RCC 7860 (cell line): ENCODE results near the gene PSME1.
"Not testable (repeated sequence)": the region's sequence is repeated elsewhere in the genome, so short reads cannot be mapped to it uniquely, and the experiment has no call there.

Experiments used
- DNase-seq: peaks from one replicate; pipeline ENCODE4 v3.0.0-alpha.2; 2015; ENCODE audit warnings: low spot score
- FAIRE-seq: peaks from 2 replicates; lab custom pipeline; 2012; peaks lifted over from hg19 to GRCh38; lab: Jason Lieb, UNC

The PSME1 gene

DNA sequence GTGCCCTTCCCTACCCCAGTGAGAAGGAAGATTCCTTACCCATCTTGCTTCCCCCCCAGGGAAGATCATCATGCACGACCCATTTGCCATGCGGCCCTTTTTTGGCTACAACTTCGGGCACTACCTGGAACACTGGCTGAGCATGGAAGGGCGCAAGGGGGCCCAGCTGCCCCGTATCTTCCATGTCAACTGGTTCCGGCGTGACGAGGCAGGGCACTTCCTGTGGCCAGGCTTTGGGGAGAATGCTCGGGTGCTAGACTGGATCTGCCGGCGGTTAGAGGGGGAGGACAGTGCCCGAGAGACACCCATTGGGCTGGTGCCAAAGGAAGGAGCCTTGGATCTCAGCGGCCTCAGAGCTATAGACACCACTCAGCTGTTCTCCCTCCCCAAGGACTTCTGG, 32.5 kb upstream of the PSME1 start:
- no peak for FAIRE-seq

DNA sequence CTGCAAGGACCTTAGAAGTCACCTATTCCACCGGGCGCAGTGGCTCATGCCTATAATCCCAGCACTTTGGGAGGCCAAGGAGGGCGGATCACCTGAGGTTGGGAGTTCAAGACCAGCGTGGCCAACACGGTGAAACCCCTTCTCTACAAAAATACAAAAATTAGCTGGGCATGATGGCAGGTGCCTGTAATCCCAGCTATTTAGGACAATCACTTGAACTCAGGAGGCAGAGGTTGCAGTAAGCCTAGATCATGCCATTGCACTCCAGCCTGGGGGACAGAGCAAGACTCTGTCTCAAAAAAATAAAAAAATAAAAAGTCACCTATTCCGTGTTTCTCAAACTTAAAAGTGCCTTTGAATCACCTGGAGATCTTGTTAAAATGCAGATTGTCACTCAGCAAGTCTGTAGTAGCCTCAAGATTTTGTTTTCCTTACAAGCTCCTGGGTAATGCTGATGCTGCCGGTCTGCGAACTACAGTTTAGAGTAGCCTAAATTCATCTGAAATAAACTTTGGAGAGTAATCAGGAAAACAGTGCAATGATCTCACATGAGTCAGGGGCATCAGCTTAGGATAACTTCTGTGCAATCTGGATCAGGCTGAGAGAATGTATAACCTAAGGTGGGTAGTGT, 30.3 kb upstream of the PSME1 start:
- not testable (repeated sequence) for FAIRE-seq, DNase-seq

More for the DNA sequence above, 32.5 kb upstream of the PSME1 start:
- no peak for DNase-seq

DNA sequence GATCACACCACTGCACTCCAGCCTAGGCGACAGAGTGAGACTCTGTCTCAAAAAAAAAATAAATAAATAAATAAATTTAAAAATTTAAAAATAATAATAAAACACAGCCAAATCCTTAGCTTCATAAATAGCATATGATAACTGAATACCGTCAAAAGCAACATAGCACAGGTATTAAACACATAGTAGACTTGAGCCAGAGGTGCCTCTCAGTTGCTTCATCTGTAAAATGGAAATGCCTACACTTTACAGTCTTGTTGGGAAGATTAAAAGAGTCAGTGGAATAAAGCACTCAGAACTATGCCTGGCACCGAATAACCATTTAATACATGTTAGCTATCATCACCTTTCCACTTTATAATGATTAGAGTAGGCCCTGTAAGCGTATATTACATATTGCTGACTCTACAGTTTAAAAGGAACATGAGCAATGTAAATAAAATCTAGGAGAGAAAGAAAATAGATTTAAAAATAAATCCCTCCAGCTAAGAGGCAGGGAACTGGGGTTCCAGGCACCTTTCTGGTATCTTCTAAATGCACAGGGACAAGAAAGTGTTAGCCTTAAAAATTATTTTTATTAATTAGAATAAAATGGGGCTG, 29.2 kb upstream of the PSME1 start:
- FAIRE-seq = no peak

DNA sequence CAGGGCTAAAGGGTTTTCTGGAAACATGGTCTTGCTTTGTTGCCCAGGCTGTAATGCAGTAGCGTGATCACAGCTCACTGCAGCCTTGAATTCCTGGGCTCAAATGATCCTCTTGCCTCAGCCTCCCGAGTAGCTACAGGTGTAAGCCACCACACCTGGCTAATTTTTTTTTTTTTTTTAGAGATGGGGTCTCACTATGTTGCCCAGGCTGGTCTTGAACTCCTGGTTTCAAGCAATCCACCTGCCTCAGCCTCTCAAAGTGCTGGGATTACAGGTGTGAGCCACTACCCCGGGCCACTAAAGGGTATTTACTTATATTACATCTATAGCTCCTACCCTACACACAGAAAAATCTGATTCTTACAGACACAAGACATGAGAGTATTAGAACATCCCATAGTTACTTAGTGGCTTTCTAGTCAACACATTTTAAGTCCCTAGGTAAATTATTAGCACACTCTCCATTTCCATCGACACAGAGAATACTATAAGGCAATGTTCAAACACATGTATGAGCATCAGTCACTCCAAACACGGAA, 27.6 kb upstream of the PSME1 start:
- DNase-seq (no peak), FAIRE-seq (no peak)

More for the DNA sequence above, 29.2 kb upstream of the PSME1 start:
- no peak for DNase-seq

DNA sequence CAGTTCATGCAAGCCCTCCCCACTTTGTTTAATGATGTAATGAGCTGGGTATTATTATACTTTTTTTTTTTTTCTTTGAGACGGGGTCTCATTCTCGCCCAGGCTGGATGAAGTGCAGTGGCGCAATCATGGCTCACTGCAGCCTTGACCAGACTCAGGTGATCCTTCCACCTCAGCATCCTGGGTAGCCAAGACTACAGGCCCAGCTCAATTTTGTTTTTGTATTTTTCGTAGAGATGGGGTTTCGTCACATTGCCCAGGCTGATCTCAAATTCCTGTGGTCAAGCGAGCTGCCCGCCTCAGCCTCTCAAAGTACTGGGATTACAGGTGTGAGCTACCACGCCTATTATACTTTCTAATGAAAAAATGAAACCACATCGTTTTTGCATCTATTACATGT, 25.9 kb upstream of the PSME1 start:
- DNase-seq (no peak), FAIRE-seq (no peak)

DNA sequence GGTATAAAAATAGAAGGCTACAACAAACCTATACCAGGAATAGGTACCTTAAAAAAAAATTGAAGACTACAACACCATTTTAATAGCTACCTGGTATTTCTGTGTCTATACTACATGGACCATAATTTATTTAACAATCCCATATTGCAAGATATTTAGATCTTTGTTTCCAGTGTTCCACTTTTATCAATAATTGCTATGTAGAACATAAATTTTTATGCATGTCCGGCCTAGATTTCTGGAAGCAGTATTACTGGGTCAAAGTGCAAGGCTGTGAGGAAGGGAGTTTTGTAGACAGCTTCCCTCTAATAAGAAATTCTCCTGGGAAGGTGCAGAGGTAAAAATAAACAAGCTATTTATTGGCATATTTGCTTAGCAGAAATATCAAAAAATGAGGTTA, 25.5 kb upstream of the PSME1 start:
- FAIRE-seq (no peak), DNase-seq (no peak)

DNA sequence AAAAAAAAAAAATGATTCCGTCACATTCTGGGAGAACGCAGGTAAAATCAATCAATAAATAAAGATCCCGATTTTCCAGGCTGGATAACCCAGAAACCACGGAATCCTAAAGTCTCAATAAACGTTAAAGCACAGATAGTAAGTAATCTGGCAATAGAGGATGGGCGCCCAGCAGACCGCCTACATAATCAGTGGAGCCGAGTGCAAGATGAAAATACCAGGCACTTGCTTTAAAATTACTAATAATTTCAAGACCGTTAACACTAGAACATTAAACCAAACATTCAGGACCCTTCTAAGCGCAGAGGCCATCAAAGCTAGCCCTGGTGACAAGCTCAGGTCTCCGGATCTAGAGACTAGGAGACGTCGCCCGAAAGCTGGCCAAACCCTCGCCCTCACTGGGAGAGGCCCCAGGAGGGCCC, 22.6 kb upstream of the PSME1 start:
- no peak for FAIRE-seq

DNA sequence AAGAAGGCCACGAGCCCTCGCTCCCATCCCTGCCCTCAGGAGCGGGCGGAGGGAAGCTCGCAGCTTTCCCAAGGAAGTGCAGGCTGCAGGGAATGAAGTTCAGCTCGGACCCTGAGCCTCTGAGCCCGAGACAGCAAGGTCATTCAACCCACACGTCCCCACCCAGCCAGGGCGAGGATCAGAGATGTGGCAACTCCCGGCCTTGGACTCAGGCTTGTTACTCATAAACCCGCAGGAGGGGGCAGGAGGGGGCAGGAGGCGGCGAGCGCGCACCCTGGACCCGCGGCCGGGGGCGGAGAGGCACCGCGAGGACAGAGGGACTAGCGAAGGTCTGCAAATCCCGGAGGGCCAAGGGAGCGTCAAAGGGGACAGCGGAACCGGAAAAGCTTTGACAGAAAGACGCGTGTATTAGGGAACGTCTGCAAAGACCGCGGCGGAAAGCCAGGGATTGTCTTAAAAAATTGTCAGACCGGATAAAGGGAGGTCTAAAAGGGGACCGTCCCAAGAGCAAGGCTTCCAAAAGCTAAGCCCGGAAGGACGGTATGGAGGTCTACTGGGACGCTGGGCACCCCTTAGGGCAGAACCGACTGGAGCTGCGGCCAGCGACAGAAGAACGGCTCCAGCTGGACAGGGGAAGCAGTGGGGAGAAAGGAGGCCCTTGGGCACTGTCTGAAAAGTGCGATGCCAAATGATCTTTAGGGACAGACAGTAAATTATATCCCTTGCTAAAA, 22.0 kb upstream of the PSME1 start:
- DNase-seq = peak; percentile 79
- no peak for FAIRE-seq

More for the DNA sequence above, 22.6 kb upstream of the PSME1 start:
- no peak for DNase-seq

DNA sequence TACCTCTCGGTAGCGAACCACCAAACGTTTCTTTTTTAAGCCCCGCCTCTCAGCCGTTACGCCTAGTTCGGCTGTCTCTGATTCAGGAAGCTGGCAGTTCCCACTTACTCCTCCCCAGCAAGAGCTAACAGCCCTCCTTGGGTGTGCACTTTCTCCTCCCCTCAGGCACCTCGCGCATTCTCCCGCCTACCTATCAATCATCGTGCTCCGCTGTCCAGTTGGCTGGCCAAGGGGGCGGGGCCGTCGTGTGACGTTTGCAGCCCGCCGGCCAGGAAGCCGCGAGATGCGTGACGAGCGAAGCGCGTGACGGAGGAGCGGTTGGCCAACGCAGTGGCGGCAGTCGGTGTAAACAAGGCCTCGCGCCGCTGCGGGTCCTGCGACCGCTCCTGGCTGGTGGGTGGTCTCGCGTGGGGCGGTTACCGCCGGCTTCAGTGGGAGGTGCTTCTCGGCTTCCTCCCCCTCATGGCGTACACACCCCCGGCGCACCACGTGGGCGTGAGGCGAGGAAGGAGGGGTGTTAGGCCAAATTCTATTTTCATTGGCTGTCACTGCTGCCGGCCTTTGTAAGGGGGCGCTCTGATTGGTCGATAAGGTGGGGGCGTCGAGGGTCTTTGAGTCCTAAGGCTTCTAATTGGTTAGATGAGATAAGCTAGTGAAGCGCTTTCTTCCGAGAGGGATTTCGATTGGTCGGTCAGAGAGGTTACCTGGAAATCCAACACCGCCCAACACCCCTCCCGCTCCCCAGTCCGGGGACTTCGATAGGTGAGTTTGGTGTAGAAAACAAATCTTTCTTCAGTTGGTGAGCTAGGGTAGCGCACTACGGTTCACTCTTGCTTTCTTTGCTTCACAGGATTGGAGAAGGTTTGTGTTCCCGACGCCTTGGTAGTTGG, 21.2 kb upstream of the PSME1 start, which contains the start of the genes DCAF11 and NRL:
DCAF11 (plus strand) TSS at position 246 of the 890 bp plus-strand sequence. CDS start 818 bp downstream, outside the sequence.
NRL (minus strand) TSS at position 418 of the 890 bp plus-strand sequence. CDS start 32,101 bp downstream, outside the sequence.
- DNase-seq = peak; percentile 96
- peak; percentile 79 for FAIRE-seq

DNA sequence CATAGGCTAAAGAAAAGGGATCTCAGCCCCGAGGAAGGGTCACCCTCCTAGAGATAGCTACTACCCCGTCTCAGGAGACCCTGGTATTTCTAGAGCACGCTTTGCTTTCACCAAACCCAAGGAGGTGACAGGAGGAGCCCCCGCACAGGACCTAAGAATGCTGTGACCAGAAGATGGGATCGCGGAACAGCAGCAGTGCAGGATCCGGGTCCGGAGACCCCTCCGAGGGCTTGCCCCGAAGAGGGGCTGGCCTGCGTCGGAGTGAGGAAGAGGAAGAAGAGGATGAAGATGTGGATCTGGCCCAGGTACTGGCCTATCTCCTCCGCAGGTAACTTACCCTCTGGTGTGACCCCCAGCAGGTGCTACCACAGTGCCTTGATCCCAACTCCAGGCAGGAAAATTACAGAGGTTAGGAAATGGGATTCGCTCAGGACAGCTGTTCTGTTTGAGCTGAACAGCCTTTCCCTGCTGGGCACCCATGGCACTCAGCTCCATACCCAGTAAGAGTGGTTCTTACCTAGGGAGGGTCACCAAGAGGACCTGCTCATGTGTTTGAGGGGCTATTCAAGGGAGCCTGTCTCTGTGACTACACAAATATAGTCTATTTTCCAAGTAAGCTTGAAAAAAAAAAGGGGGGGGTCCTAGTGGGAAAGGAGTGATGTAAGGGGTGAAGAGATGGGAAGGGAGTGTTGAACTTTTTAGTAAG, 20.4 kb upstream of the PSME1 start:
- DNase-seq = no peak
- FAIRE-seq = no peak

DNA sequence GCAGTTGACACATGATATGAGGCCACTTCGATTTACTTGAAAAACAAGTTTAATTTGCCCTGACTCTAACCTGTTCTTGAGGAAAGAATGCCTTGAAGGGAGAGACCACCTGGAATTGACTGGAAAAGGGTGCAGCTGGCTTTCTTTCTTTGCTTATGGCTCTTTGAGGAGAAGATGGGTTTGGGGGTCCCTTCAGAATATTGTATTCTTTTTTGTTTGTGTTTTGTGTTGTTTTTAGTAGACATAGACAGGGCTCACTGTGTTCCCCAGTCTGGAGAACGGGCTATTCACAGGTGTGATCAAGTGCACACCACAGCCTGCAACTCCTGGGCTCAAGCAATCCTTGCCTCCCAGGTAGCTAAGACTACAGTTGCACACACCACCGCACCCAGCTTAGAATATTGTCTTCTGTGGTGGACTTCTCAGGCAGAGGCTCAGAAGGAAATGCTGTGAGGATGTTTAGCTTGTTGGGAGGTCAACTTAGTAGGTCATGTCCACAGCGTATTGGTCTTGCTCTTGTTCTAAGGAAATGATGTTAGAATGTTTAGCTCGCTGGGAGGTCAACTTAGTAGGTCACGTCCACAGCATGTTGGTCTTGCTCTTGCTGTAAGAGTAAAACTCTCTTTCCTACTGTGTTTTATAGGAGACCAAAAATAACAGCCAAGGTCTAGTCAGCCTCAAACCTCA, 19.7 kb upstream of the PSME1 start:
- FAIRE-seq (no peak), DNase-seq (no peak)

DNA sequence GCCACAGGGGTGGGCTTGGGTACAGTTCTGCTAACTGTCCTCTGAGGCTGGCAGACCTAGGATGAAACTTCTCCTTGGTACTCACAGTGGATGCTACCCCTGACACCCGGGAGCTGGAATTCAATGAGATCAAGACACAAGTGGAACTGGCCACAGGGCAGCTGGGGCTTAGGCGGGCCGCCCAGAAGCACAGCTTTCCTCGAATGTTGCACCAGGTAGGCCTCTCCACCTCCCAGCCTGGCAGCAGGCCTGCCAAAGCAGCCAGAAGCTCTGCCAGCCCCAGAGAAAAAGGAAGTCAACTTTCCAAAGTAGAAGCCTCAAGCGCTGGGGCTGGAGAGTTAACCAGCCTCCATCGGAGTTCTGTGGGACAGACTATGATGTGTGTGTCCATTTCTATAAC, 18.8 kb upstream of the PSME1 start:
- DNase-seq (no peak), FAIRE-seq (no peak)

DNA sequence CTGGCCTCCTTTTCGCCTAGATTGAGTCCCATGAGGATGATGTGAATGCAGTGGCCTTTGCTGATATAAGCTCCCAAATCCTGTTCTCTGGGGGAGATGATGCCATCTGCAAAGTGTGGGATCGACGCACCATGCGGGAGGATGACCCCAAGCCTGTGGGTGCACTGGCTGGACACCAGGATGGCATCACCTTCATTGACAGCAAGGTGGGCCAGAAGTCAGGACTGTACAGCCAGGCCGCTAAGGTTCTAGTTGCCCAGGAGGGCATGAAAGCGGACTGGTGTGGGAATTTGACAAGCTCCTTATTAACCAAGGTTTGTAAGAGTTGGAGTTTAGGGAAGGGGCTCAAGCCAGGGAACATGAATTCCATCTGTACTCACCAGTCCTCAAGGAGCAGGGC, 16.3 kb upstream of the PSME1 start:
- DNase-seq (no peak), FAIRE-seq (no peak)

DNA sequence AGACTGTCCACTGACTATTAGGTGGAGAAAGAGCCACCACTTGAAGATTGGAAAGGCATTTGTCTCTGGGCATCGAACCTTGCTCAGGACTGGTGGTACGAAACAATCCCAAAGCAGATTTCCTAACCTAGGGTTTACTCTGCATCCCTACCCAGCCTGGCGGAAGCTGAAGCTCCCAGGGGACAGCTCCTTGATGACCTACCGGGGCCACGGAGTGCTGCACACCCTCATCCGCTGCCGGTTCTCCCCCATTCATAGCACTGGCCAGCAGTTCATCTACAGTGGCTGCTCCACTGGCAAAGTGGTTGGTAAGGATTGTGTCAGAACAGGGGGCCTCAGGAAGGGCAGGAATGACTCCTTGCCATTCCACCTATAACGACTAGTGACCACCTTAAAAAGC, 14.8 kb upstream of the PSME1 start:
- no peak for FAIRE-seq

DNA sequence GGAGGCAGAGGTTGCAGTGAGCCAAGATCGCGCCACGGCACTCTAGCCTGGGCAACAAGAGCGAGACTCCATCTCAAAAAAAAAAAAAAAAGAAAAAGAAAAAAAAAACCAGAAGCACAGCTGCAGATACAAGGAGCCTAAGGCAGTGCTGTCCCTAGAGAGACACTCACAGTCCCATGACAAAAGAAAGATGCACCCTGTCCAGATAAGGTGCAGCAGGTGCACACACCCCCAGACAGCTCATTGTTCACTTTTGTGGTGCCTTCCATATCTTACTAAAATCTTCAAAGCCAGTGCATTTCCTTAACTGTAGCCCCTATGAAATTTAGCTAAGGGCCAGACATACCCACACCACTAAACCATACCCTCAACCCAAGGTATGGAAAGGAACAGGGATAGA, 13.6 kb upstream of the PSME1 start:
- FAIRE-seq = no peak

More for the DNA sequence above, 14.8 kb upstream of the PSME1 start:
- no peak for DNase-seq

DNA sequence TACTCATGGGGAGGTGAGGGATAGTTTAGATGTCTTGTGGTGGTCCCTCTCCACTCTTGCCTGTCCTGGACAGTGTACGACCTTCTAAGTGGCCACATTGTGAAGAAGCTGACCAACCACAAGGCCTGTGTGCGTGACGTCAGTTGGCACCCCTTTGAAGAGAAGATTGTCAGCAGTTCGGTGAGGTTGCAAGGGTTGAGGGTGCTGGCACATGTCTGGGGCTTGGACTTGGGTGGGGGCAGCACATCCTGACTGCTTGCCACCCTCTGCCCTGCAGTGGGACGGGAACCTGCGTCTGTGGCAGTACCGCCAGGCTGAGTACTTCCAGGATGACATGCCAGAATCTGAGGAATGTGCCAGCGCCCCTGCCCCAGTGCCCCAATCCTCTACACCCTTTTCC, 13.1 kb upstream of the PSME1 start:
- no peak for FAIRE-seq
- no peak for DNase-seq

More for the DNA sequence above, 13.6 kb upstream of the PSME1 start:
- no peak for DNase-seq

DNA sequence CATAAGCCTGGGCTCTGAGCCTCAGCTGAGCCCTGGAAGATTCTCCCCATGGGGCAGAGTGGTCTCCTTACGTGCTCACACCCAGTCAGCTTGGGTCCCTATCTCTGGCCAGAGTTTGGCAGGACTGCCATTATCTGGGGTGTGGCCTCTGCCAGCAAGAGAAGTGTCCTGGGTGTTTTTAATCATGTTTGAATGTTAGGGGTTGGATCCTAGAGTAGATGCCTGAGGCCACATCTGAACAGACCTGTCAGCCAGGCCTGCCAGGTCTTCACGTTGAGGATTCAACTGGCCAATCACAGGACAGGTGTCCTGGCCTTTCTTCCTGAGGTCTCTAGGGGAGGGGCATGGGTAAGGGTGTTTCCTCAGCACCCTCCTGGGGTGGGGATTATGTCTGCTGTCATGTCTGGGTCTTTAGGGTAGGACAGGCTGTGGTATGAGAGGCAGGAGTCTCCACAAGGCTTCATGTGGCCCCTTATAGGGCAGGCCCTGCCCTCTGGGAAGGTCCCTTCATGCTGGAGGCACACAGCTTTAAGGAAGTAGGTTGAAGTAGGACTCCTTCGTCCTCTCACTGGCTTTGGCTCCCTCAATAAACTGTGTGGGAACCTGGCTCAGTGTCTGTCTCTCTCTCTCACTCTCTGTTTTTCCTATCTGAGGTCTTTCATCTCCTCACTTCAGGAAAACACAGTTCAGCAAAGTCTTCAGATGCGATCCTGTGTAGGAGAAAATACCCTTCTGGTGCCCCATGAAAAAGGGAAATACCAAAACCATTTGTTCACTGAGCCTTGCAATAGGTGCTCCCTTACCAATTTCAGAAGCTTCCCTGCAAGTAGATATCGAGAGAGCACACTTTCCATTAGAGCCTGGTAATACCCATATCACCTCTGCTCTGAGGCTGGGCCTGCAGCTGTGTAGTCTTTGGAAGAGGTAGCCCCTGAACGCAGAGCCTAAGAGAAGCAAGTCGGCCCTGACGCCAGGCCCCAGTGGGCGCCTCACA, 12.3 kb upstream of the PSME1 start:
- FAIRE-seq (no peak), DNase-seq (no peak)

DNA sequence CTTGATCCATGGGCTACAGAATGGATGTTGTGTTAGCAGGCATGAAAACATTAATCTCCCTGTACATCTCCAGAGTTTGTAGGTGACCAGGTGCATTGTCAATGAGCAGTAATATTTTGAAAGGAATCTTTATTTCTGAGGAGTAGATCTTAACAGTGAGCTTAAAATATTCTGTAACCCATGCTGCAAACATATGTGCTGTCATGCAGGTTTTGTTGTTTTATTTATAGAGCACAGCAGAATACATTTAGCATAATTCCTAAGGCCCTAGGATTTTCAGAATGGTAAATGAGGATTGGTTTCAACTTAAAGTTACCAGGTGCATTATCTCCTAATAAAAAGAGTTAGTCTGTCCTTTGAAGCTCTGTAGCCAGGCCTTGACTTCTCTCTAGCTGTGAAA, 9.1 kb upstream of the PSME1 start:
- DNase-seq = no peak

More for the DNA sequence above, 9.1 kb upstream of the PSME1 start:
- no peak for FAIRE-seq
